Testis (tissue), 3 donors: Measurements from ENCODE around the gene CREB3L4. TPM values are rescaled to one million over a fixed set of nuclear protein-coding genes. Genes with fewer than 3 reads are reported as not detected.

Experiments
- DNase-seq: peaks from one replicate; pipeline ENCODE4 v3.0.0-alpha.2; 2019
- H3K27ac ChIP-seq, 2 donors: fragments of 200-600 bp; sonication (generic); one replicate each; pipeline ENCODE4 v1.5.1; 2019
- H3K27me3 ChIP-seq: fragments of 200-600 bp; sonication (generic); one replicate; pipeline ENCODE4 v1.5.1; 2019
- H3K36me3 ChIP-seq: fragments of 200-600 bp; sonication (generic); one replicate; pipeline ENCODE4 v1.5.1; 2017; ENCODE audit warnings: low read depth; ENCODE audit errors: missing control alignments
- H3K4me1 ChIP-seq: fragments of 200-600 bp; sonication (generic); one replicate; pipeline ENCODE4 v1.5.1; 2019
- H3K4me3 ChIP-seq, 2 donors: fragments of 200-600 bp; sonication (generic); one replicate each; pipeline ENCODE4 v1.5.1; 2017 to 2019
- H3K9me3 ChIP-seq: fragments of 200-600 bp; sonication (generic); one replicate; pipeline ENCODE4 v1.5.1; 2017
- POLR2A ChIP-seq: fragments of 450-650 bp; IDR thresholded peaks from one replicate; pipeline ENCODE4 v1.6.1; 2017; ENCODE audit warnings: antibody characterized with exemption, mild to moderate bottlenecking, moderate library complexity
- WGBS, 2 donors: methylation state at CpG; one replicate each; pipeline ENCODE4 v1.1.5; 2018; 5-methylcytosine and 5-hydroxymethylcytosine counted together
- intact Hi-C: fragments of 100-400 bp; cut with DNase I; formaldehyde crosslinking; loops from one replicate; pipeline ENCODE4 v1.15.1; 2023; ENCODE audit warnings: low total_unique reads
- polyA plus RNA-seq: library from polyadenylated mRNA; stranded (reverse); fragments of 350-450 nt; fragmentation: Illumina TruSeq; extraction: RNeasy Lipid Tissue Mini Kit (QIAGEN cat#74804); gene quantifications from one replicate; pipeline ENCODE4 v1.2.3, GENCODE V29; 2014; ENCODE audit warnings: low read depth, low replicate concordance; ENCODE audit not compliant: insufficient read depth
- total RNA-seq, 2 donors: library from RNA; depleted of rRNA; stranded (reverse); fragments of >200 nt; gene quantifications; one replicate each; pipeline ENCODE4 v1.2.3, GENCODE V29; 2016
- TF ChIP-seq, protein P1 (sequence below), 3 experiments: fragments of 450-650 bp in 2 of 3; fragments of 200-600 bp in 1 of 3; sonication (generic) in 1 of 3; IDR thresholded peaks; one replicate each; pipeline ENCODE4 v1.5.1; 2016 to 2019; ENCODE audit warnings: antibody characterized with exemption in 3 of 3, mild to moderate bottlenecking in 2 of 3, moderate library complexity in 1 of 3

CREB3L4 gene
- total and polyA plus RNA-seq, 3 donors from 2014 or later: 15.6 to 24.6 (median 22.2) TPM

DNA sequence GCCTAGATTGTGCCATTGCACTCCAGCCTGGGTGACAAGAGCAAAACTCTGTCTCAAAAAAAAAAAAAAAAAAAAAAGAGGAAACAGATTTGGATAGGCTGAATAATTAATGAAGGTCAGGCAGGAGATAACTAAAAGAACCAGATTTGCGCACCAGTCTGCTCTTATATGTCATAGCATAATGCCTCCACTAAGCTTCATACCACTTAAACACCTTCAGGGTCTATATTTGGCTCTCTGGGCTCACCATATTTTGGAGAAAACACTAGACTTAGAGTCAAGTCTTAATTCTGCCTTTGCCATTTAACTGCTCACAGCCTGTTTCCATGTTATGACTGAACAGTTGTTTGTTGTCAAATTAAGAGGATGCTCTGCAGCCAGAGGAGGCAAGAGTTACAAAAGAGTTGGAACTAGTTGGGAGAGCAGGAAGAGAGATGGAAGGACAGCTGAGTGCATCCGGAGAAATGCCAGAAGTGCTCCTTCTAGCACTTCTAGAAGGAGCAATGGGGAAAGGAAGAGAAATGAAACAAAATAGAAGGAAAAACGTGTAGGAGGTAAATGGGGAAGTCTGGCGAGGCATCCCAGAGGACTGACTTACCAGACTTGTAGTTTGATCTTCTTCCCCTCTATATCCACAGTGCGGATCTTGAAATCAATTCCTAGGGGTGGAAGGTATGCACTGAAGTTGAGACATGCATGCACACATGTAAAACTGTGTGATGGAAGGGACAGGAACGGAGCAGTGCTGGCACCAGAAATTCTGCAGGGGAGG lies 16.6 kb downstream of the CREB3L4 start:
- intact Hi-C loops: no loop called here
- Histone ChIP-seq H3K36me3 (no peaks in the 10 kb centered on the region), H3K4me3 (no peak overlapping the region), H3K4me1 (peaks cover 20% of the 10 kb centered on the region), H3K27me3 (no peaks in the 10 kb centered on the region), H3K27ac (peak overlapping the region in 1 of 2 donors; percentile 94), H3K9me3 (no peaks in the 10 kb centered on the region)
- TF ChIP-seq, protein P1, sequence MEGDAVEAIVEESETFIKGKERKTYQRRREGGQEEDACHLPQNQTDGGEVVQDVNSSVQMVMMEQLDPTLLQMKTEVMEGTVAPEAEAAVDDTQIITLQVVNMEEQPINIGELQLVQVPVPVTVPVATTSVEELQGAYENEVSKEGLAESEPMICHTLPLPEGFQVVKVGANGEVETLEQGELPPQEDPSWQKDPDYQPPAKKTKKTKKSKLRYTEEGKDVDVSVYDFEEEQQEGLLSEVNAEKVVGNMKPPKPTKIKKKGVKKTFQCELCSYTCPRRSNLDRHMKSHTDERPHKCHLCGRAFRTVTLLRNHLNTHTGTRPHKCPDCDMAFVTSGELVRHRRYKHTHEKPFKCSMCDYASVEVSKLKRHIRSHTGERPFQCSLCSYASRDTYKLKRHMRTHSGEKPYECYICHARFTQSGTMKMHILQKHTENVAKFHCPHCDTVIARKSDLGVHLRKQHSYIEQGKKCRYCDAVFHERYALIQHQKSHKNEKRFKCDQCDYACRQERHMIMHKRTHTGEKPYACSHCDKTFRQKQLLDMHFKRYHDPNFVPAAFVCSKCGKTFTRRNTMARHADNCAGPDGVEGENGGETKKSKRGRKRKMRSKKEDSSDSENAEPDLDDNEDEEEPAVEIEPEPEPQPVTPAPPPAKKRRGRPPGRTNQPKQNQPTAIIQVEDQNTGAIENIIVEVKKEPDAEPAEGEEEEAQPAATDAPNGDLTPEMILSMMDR (IDR thresholded peaks at IDR 0.05): no peak
- no peak for TF ChIP-seq POLR2A
- 42 to 48% methylated on average over 6 of the region's 6 CpGs for WGBS, 2 donors
- no peak for DNase-seq

DNA sequence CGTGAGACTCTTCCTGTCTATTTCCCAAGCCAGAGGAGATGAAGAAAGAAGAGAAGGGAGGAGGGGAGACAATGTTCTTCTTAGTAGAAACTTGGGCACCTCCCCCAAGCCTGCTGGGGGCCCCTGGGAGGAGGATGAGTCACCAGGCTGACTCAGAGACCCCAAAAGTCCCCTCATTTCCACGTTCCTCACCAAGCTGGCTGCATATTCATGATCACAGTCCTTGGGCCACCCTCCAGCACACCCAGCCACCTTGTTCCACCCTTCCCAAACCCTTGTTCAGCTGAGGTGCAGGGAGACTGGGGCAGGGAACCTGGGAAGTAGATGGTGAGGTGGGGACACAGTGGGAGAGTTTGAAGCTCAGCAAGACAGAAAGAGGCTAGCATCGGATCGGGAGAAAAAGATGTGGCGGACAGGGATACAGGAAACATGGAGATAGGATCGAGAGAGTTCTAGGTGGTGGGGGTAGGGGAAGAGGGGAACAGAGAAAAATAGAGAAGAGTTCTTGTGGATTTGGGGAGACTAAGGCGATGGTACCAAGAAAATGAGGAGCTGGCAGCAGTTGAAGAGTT lies 17.7 kb downstream of the CREB3L4 start:
- peak; percentile 54 for DNase-seq
- intact Hi-C loops: no loop called here
- H3K9me3 ChIP-seq: no peaks in the 10 kb centered on the region
- 3 to 7% methylated on average over 7 of the region's 7 CpGs for WGBS, 2 donors
- TF ChIP-seq POLR2A: no peak
- TF ChIP-seq, protein P1 (IDR thresholded peaks at IDR 0.05): no peak
- H3K27ac ChIP-seq: peak overlapping the region; percentile 92 to 94
- H3K4me1 ChIP-seq: peaks cover 20% of the 10 kb centered on the region
- H3K4me3 ChIP-seq: peak overlapping the region; percentile 60 to 64
- no peaks in the 10 kb centered on the region for H3K36me3 ChIP-seq
- H3K27me3 ChIP-seq: no peaks in the 10 kb centered on the region

DNA sequence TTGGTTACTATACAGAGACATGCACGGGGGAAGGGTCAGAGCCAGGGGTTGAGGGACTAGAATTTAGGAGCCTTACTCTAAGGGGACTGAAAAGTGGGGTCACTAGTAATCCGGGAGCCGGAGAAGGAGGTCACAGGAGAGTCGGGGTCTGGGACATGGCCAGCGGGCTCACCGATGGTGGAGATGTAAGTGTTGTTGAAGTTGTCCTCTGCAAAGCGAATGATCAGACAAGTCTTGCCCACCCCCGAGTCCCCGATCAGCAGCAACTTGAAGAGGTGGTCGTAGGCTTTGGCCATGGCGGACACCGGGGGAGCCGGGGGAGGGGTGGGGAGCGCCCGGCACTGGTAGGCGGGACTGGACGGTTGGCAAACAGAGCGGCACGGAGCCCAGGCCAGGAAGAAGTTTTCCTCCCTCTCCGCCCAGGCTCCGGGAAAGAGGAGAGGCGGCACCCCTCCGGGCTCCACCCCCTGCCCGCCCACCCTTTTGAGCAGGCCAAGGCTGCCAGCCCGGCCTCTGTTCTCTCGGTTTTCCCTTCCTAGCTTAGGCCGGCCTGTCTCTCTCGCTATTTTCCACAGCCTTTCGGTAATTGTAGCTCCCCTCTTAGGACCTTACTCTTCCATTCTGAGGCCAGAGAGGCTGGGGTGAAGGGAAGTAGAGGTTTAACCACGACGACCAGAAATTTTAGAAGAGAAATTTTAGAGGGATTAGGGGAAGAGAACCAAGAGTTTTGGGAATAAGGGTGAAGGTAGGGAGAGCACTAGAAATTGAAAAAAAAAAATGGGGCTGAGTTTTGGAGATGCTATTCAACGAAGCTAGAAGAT lies 18.4 kb downstream of the CREB3L4 start, which contains the start of gene RAB13:
Gene RAB13, minus strand, starts transcription at position 399 of the 821 bp plus-strand sequence. Its CDS starts 103 bp downstream, at position 296.
- intact Hi-C loops: no loop called here
- H3K4me1 ChIP-seq: peaks cover 20% of the 10 kb centered on the region
- H3K36me3 ChIP-seq: no peaks in the 10 kb centered on the region
- H3K27ac ChIP-seq: peak within 1 kb of the TSS; percentile 92 to 94
- H3K27me3 ChIP-seq: no peaks in the 10 kb centered on the region
- TF ChIP-seq, protein P1 (IDR thresholded peaks at IDR 0.05): no peak
- no peak for TF ChIP-seq POLR2A
- 0 to 1% methylated on average over 21 to 31 of the region's 32 CpGs for WGBS, 2 donors
- DNase-seq: peak; percentile 91
- peak within 1 kb of the TSS; percentile 60 to 64 for H3K4me3 ChIP-seq
- no peaks in the 10 kb centered on the region for H3K9me3 ChIP-seq

DNA sequence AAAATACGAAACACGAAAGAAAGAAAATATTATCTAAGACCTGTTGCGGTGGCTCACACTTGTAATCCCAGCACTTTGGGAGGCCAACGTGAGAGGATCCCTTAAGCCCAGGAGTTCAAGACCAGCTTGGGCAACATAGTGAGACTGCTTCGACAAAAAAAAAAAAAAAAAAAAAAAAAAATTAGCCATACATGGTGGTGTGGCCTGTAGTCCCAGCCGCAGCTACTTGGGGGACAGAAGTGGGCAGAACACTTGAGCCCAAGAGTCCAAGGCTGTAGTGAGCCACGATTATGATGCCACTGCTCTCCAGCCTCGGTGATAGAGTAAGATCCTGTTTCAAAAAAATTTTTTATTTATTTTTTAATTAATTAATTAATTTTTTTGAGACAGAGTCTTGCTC lies 19.9 kb downstream of the CREB3L4 start:
- no peaks in the 10 kb centered on the region for H3K27me3 ChIP-seq
- DNase-seq: no peak
- WGBS, 2 donors: 64 to 85% methylated on average over 8 of the region's 8 CpGs
- peaks cover 30% of the 10 kb centered on the region for H3K4me1 ChIP-seq
- no peaks in the 10 kb centered on the region for H3K9me3 ChIP-seq
- H3K36me3 ChIP-seq: no peaks in the 10 kb centered on the region
- TF ChIP-seq, protein P1 (IDR thresholded peaks at IDR 0.05): no peak
- no peak for TF ChIP-seq POLR2A
- H3K27ac ChIP-seq: peak overlapping the region in 1 of 2 donors; percentile 92
- H3K4me3 ChIP-seq: no peak overlapping the region
- intact Hi-C loops: no loop called here
